H1 (cell line): ENCODE data around the gene ARHGEF7. TPM values are rescaled to one million over a fixed set of nuclear protein-coding genes. Genes with fewer than 3 reads are reported as not detected.

Experiments
- CTCF ChIA-PET: fragments of 300-600 bp; sonication (Branson Sonifier 250); formaldehyde crosslinking; loops from one replicate; lab custom pipeline; 2021; ENCODE audit not compliant: partially characterized antibody; lab: Charles Lee
- POLR2A ChIA-PET: fragments of 300-600 bp; sonication (Branson Sonifier 250); formaldehyde crosslinking; loops from one replicate; lab custom pipeline; 2021; ENCODE audit warnings: inconsistent platforms; ENCODE audit not compliant: partially characterized antibody; lab: Charles Lee
- DNase-seq, 2 experiments: peaks; one replicate each; pipeline versions ENCODE4 v3.0.0 to v3.0.0-alpha.2; 2010 to 2022; ENCODE audit warnings: low spot score in 2 of 2, low read depth in 1 of 2, mixed read lengths in 1 of 2
- FAIRE-seq: peaks from 2 replicates; lab custom pipeline; 2011; peaks lifted over from hg19 to GRCh38; lab: Jason Lieb, UNC
- H2AFZ ChIP-seq: 2 replicates; pipeline ENCODE4 v1.8.1; 2012; ENCODE audit warnings: low read length, inconsistent platforms
- H2AK5ac ChIP-seq: 2 replicates; pipeline ENCODE4 v1.6.1; 2013; ENCODE audit warnings: low read depth, low read length
- H2BK120ac ChIP-seq: replicated peaks from 2 replicates; pipeline ENCODE3; 2013; ENCODE audit warnings: low read depth, low read length, inconsistent platforms
- H2BK12ac ChIP-seq: 2 replicates; pipeline ENCODE4 v1.6.1; 2013; ENCODE audit warnings: low read depth, low read length
- H2BK15ac ChIP-seq: 2 replicates; pipeline ENCODE4 v1.6.1; 2013; ENCODE audit warnings: low read length
- H2BK20ac ChIP-seq: 2 replicates; pipeline ENCODE4 v1.6.1; 2013; ENCODE audit warnings: low read length
- H2BK5ac ChIP-seq: 2 replicates; pipeline ENCODE4 v1.6.1; 2013; ENCODE audit warnings: low read depth, low read length
- H3K14ac ChIP-seq: 2 replicates; pipeline ENCODE4 v1.6.1; 2013; ENCODE audit warnings: inconsistent platforms; ENCODE audit not compliant: insufficient read length
- H3K18ac ChIP-seq: 2 replicates; pipeline ENCODE4 v1.6.1; 2013; ENCODE audit warnings: low read length; ENCODE audit errors: extremely low read depth
- H3K23ac ChIP-seq: 2 replicates; pipeline ENCODE4 v1.6.1; 2013; ENCODE audit warnings: inconsistent platforms; ENCODE audit not compliant: insufficient read length
- H3K23me2 ChIP-seq: 2 replicates; pipeline ENCODE4 v1.6.1; 2013; ENCODE audit warnings: low read depth, low read length
- H3K27ac ChIP-seq: 2 replicates; pipeline ENCODE4 v1.6.1; 2011; ENCODE audit warnings: low read depth, low read length, inconsistent platforms
- H3K27me3 ChIP-seq, 4 experiments: replicated peaks in 1 of 4; 1 replicate in 1 of 4; 2 replicates in 3 of 4; pipeline versions ENCODE4 v1.6.1 to v1.8.1; 2011 to 2013; ENCODE audit warnings: low read length in 3 of 4, mild to moderate bottlenecking in 3 of 4, inconsistent platforms in 2 of 4, mixed read lengths in 2 of 4, moderate library complexity in 1 of 4; ENCODE audit not compliant: control insufficient read depth in 3 of 4, insufficient read depth in 3 of 4; ENCODE audit errors: extremely low read depth in 1 of 4
- H3K36me3 ChIP-seq, 4 experiments: 2 replicates each; pipeline versions ENCODE4 v1.6.1 to v1.8.1; 2011 to 2013; ENCODE audit warnings: mild to moderate bottlenecking in 4 of 4, low read length in 3 of 4, moderate library complexity in 2 of 4, control low read depth in 1 of 4, inconsistent platforms in 1 of 4; ENCODE audit not compliant: insufficient read depth in 4 of 4, control insufficient read depth in 2 of 4
- H3K4ac ChIP-seq: replicated peaks from 2 replicates; pipeline ENCODE3; 2013; ENCODE audit warnings: low read length, low read depth, mixed read lengths, inconsistent platforms; ENCODE audit not compliant: insufficient read length
- H3K4me1 ChIP-seq, 4 experiments: replicated peaks in 1 of 4; 1 replicate in 1 of 4; 2 replicates in 3 of 4; pipeline versions ENCODE4 v1.6.1 to v1.8.1; 2011 to 2013; ENCODE audit warnings: low read length in 3 of 4, inconsistent platforms in 2 of 4, mixed read lengths in 1 of 4; ENCODE audit not compliant: insufficient read depth in 4 of 4, control insufficient read depth in 3 of 4
- H3K4me2 ChIP-seq, 2 experiments: 2 replicates each; pipeline versions ENCODE4 v1.6.1 to v1.8.1; 2011 to 2013; ENCODE audit warnings: low read depth in 2 of 2, low read length in 2 of 2, control low read depth in 1 of 2, inconsistent platforms in 1 of 2, mild to moderate bottlenecking in 1 of 2; ENCODE audit not compliant: insufficient read depth in 1 of 2
- H3K4me3 ChIP-seq, 4 experiments: fragments of 200-600, 300-600 bp in 1 of 4; sonication (generic), shearing (Covaris generic), sonication (Bioruptor Twin) in 1 of 4; 2 replicates each; pipeline versions ENCODE4 v1.5.1 to v1.8.1; 2011 to 2016; ENCODE audit warnings: low read length in 4 of 4, low read depth in 3 of 4, control low read depth in 2 of 4, inconsistent platforms in 2 of 4, mild to moderate bottlenecking in 2 of 4, mixed read lengths in 1 of 4, moderate library complexity in 1 of 4; ENCODE audit not compliant: insufficient read depth in 2 of 4; ENCODE audit errors: extremely low read depth in 1 of 4
- H3K56ac ChIP-seq: replicated peaks from 2 replicates; pipeline ENCODE3; 2013; ENCODE audit warnings: low read depth, mild to moderate bottlenecking, mixed read lengths, low read length, inconsistent platforms; ENCODE audit not compliant: insufficient read length
- H3K79me1 ChIP-seq: 2 replicates; pipeline ENCODE4 v1.6.1; 2013; ENCODE audit warnings: low read depth, low read length, control low read depth
- H3K79me2 ChIP-seq, 2 experiments: 2 replicates each; pipeline versions ENCODE4 v1.6.1 to v1.8.1; 2012 to 2013; ENCODE audit warnings: low read length in 2 of 2, mild to moderate bottlenecking in 2 of 2, inconsistent platforms in 1 of 2; ENCODE audit not compliant: insufficient read depth in 2 of 2, control insufficient read depth in 1 of 2
- H3K9ac ChIP-seq, 4 experiments: replicated peaks in 1 of 4; 1 replicate in 1 of 4; 2 replicates in 3 of 4; pipeline versions ENCODE4 v1.6.1 to v1.8.1; 2011 to 2013; ENCODE audit warnings: low read depth in 3 of 4, low read length in 3 of 4, control low read depth in 2 of 4, mild to moderate bottlenecking in 2 of 4, moderate library complexity in 2 of 4, inconsistent platforms in 1 of 4; ENCODE audit errors: extremely low read depth in 1 of 4
- H3K9me3 ChIP-seq, 2 experiments: 2 replicates each; pipeline versions ENCODE4 v1.6.1 to v1.8.1; 2012 to 2013; ENCODE audit warnings: mild to moderate bottlenecking in 2 of 2, moderate library complexity in 2 of 2, control low read depth in 1 of 2, inconsistent platforms in 1 of 2, low read depth in 1 of 2, low read length in 1 of 2, mixed read lengths in 1 of 2; ENCODE audit not compliant: insufficient read depth in 2 of 2
- H4K20me1 ChIP-seq, 2 experiments: replicated peaks in 1 of 2; 2 replicates each; pipeline versions ENCODE3 to v1.8.1; 2011 to 2013; ENCODE audit warnings: inconsistent platforms in 2 of 2, low read length in 2 of 2, mild to moderate bottlenecking in 1 of 2; ENCODE audit not compliant: insufficient read depth in 2 of 2, control insufficient read depth in 1 of 2
- H4K5ac ChIP-seq: 2 replicates; pipeline ENCODE4 v1.6.1; 2013; ENCODE audit warnings: low read length, low read depth, mixed read lengths, inconsistent platforms; ENCODE audit not compliant: insufficient read length
- H4K8ac ChIP-seq: 2 replicates; pipeline ENCODE4 v1.8.0; 2013; ENCODE audit warnings: mild to moderate bottlenecking, moderate library complexity, low read length, inconsistent platforms; ENCODE audit not compliant: insufficient read depth; ENCODE audit errors: extremely low read depth
- H4K91ac ChIP-seq: replicated peaks from 2 replicates; pipeline ENCODE3; 2013; ENCODE audit warnings: low read length, mixed read lengths, inconsistent platforms; ENCODE audit not compliant: insufficient read length
- TAF7 ChIP-seq: optimal IDR thresholded peaks from 2 replicates; pipeline ENCODE3; 2011; ENCODE audit warnings: low read depth, mild to moderate bottlenecking, inconsistent platforms, low read length, moderate library complexity, borderline replicate concordance
- TEAD4 ChIP-seq: IDR thresholded peaks from 2 replicates; pipeline ENCODE4 v1.6.1; 2012; ENCODE audit warnings: low read depth, low read length, inconsistent platforms, mixed read lengths
- WGBS, 2 experiments: shearing (Covaris generic) in 1 of 2; methylation state at CpG; one replicate each; pipeline versions ENCODE4 v1.1.6 to v1.1.7; 2013 to 2015; ENCODE audit warnings: low lambda C conversion rate in 2 of 2, mixed read lengths in 2 of 2, inconsistent platforms in 1 of 2, low coverage in 1 of 2, missing lambda C conversion rate in 1 of 2; ENCODE audit not compliant: insufficient replicate concordance in 2 of 2, insufficient coverage in 1 of 2, insufficient read length in 1 of 2; ENCODE audit errors: extremely low coverage in 1 of 2, missing lambda C conversion rate in 1 of 2; 5-methylcytosine and 5-hydroxymethylcytosine counted together
- polyA plus RNA-seq, 7 experiments: library from polyadenylated mRNA; depleted of rRNA in 3 of 7; stranded (reverse) in 5 of 7; unstranded in 2 of 7; fragments of >200 nt in 5 of 7; fragments of 200-250 nt in 2 of 7; gene quantifications; 1 replicate in 5 of 7; 2 replicates in 1 of 7; 4 replicates in 1 of 7; pipeline versions ENCODE4 v1.2.1 to v1.2.3, GENCODE V29; 2011 to 2013; ENCODE audit warnings: missing spikeins in 2 of 7, mixed read lengths in 2 of 7
- total RNA-seq: library from RNA; stranded (reverse); fragmentation: NEBNext Ultra II Directional; extraction: Animal tissue kit (Norgen Biotek cat#: 25700); gene quantifications from 2 replicates; pipeline ENCODE4 v1.2.1, GENCODE V29; 2021

Gene ARHGEF7
- total and polyA plus RNA-seq, 2 of the 8 experiments (the other 6 are each of a cell fraction or from before 2014, with no cell fraction given): 26.2 to 56.5 TPM

DNA sequence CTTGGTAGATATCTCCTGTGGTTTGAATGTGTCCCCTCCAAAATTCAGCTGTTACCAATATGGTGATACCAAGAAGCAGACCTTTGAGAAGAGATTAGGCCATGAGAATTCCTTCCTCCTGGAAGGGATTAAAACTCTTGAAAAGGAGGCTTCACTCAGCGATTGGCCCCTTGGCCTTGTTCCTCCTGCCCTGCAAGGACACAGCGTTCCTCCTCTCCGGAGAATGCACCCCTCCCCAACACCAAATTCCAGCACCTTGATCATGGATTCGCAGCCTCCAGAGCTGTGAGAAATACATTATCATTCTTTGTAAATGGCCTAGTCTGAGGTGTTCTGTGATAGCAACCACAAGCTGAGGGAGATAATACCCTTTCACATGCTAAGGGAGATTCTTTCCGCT, 34.5 kb upstream of the ARHGEF7 start:
- no peak overlapping the region for H4K91ac ChIP-seq
- no peak overlapping the region for H3K56ac ChIP-seq
- H3K36me3 ChIP-seq: no peaks in the 10 kb centered on the region
- H3K23ac ChIP-seq: no peak overlapping the region
- no peak overlapping the region for H2AFZ ChIP-seq
- H3K4ac ChIP-seq: no peak overlapping the region
- TF ChIP-seq TAF7: no peak
- peak; percentile 79 for TF ChIP-seq TEAD4
- no peak overlapping the region for H4K8ac ChIP-seq
- 57% methylated on average over 5 of the region's 5 CpGs; no CpG with 5 or more reads in 1 of the 2 experiments for WGBS, 2 experiments
- no peak overlapping the region for H3K4me3 ChIP-seq
- POLR2A ChIA-PET: no interaction called here
- H2BK12ac ChIP-seq: no peak overlapping the region
- no peaks in the 10 kb centered on the region; a peak in 2 of 7 replicates for H3K4me1 ChIP-seq
- FAIRE-seq (peak; percentile 45), DNase-seq (no peak)
- no peaks in the 10 kb centered on the region for H3K79me1 ChIP-seq
- no peak overlapping the region for H3K18ac ChIP-seq
- no peaks in the 10 kb centered on the region for H3K9me3 ChIP-seq
- no peaks in the 10 kb centered on the region for H3K79me2 ChIP-seq
- H3K14ac ChIP-seq: no peak overlapping the region
- H3K9ac ChIP-seq: no peak overlapping the region
- peak overlapping the region in 1 of 2 experiments; percentile 28; a peak in 1 of 4 replicates for H3K4me2 ChIP-seq
- H4K5ac ChIP-seq: no peak overlapping the region
- no peak overlapping the region for H3K27ac ChIP-seq
- H2BK15ac ChIP-seq: no peak overlapping the region
- H2BK20ac ChIP-seq: no peak overlapping the region
- no peak overlapping the region for H2AK5ac ChIP-seq
- CTCF ChIA-PET: interaction anchor here (11.1 kb wide), 1 partner anchor 13 kb away, joined by 88 read pairs; no protein-coding TSS in a partner anchor
- H2BK5ac ChIP-seq: no peak overlapping the region
- no peaks in the 10 kb centered on the region for H4K20me1 ChIP-seq
- no peaks in the 10 kb centered on the region for H3K27me3 ChIP-seq
- H3K23me2 ChIP-seq: no peaks in the 10 kb centered on the region
- H2BK120ac ChIP-seq: no peak overlapping the region
